Non-pigmented ciliary epithelial cell (primary cell): ENCODE data around the gene PPP1R1A.

Experiments
- DNase-seq: peaks from one replicate; pipeline ENCODE4 v3.0.0-alpha.2; 2010; ENCODE audit warnings: low read depth

The PPP1R1A gene

DNA sequence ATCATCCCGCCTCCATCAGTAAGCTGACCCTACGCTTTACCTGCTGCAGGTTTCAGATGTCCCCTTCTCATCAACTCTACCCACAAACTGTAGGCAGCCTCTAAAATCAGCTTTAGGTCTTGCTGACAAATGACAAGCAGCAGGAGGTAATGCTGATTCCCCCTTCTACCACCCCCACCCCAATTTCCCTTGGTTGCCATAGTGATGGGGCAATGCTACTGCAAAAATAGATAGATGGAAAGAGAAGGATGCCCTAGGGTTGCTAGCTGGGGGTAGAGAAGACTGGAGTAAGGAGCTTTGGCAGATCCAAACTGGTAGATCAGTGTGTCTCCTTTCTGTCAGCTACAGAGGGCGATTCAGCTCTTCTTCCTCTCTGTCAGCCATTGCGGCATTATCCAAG, 58.9 kb downstream of the PPP1R1A start:
- no peak for DNase-seq
